ENCODE data around the gene MEF2C.

The MEF2C gene

GRCh38 chr5:88838500-88838899 lies 44.5 kb downstream of the MEF2C start:
- no peak for TF ChIP-seq CTCF (IDR thresholded peaks at IDR 0.05; ENCODE audit: control insufficient read depth, extremely low read depth, insufficient read depth)
- no peak overlapping the region for H3K4me3 ChIP-seq (ENCODE audit: low read depth, low read length)
- DNase-seq (ENCODE audit: low read depth), result no peak

DNA sequence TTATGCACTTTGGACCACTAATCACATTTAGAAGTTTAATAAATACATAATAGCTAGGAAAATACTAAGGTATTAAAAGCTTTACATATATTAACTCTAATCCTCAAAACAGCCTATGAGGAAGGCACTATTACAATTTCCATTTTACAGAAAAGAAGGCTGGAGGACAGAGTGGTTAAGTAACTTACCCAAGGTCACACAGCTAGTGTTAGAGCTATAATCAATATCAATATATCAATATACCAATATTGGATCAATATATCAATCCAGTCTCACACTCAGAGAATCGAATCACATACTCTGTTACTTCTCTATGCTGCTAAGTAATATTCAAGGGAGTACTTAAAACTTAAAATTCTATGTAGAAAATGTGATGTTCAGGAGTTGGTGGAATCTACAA lies 45.2 kb downstream of the MEF2C start:
- no peak overlapping the region for H3K4me3 ChIP-seq (ENCODE audit: low read depth, low read length)
- TF ChIP-seq CTCF (IDR thresholded peaks at IDR 0.05; ENCODE audit: control insufficient read depth, extremely low read depth, insufficient read depth), result no peak
- DNase-seq (ENCODE audit: low read depth), result no peak

DNA sequence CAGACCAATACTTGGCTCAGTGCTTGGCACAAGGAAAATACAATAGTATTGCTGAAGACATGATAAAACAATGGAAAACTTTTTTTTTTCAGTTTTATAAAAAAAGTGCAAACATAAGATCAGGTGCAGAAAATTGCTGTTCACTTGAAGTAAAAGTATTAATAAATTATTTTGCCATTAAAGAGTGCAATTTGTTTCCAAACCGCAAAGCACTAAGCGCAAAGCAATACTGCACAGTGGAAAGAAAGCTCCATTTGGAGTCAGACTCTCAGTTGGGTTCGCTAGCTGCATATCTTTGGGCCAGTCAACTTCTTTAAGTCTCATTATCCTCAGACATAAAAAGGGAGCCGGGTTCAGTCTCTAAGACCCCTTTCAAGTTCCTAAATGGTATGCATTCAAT lies 45.8 kb downstream of the MEF2C start:
- DNase-seq (ENCODE audit: low read depth), result no peak
- no peak for TF ChIP-seq CTCF (IDR thresholded peaks at IDR 0.05; ENCODE audit: control insufficient read depth, extremely low read depth, insufficient read depth)
- H3K4me3 ChIP-seq (ENCODE audit: low read depth, low read length), result no peak overlapping the region

GRCh38 chr5:88836195-88836838 lies 46.7 kb downstream of the MEF2C start:
- H3K4me3 ChIP-seq (ENCODE audit: low read depth, low read length), result no peak overlapping the region
- no peak for TF ChIP-seq CTCF (IDR thresholded peaks at IDR 0.05; ENCODE audit: control insufficient read depth, extremely low read depth, insufficient read depth)
- no peak for DNase-seq (ENCODE audit: low read depth)

GRCh38 chr5:88834499-88834898 lies 48.5 kb downstream of the MEF2C start:
- no peak for TF ChIP-seq CTCF (IDR thresholded peaks at IDR 0.05; ENCODE audit: control insufficient read depth, extremely low read depth, insufficient read depth)
- DNase-seq (ENCODE audit: low read depth), result no peak
- H3K4me3 ChIP-seq (ENCODE audit: low read depth, low read length), result no peak overlapping the region

DNA sequence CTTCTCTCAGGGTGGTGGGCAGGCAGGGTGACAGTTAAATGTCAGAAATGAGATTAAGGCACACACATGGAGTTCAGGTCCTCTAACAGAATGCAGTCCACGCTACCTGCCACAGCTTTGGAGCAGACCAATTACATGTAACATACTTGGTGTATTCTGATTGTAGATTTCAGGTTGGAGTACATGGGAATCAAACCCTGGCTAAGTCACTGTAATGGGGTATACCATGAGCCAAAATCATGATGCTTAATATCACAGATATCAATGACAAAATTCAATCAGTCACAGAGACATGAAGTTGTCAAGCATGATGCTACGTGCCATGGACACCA lies 48.9 kb downstream of the MEF2C start:
- DNase-seq (ENCODE audit: low read depth), result no peak
- H3K4me3 ChIP-seq (ENCODE audit: low read depth, low read length), result no peak overlapping the region
- TF ChIP-seq CTCF (IDR thresholded peaks at IDR 0.05; ENCODE audit: control insufficient read depth, extremely low read depth, insufficient read depth), result no peak

GRCh38 chr5:88833371-88834130 lies 49.4 kb downstream of the MEF2C start:
- H3K4me3 ChIP-seq (ENCODE audit: low read depth, low read length), result no peak overlapping the region
- DNase-seq (ENCODE audit: low read depth), result no peak
- TF ChIP-seq CTCF (IDR thresholded peaks at IDR 0.05; ENCODE audit: control insufficient read depth, extremely low read depth, insufficient read depth), result no peak

Measured in LNCaP clone FGC (cell line).